ENCODE data around the gene APBB3. TPM values are rescaled to one million over a fixed set of nuclear protein-coding genes. Genes with fewer than 3 reads are reported as not detected.

Gene APBB3
- total RNA-seq, 2 experiments from 2014 or later: 20.0 to 24.8 TPM

DNA sequence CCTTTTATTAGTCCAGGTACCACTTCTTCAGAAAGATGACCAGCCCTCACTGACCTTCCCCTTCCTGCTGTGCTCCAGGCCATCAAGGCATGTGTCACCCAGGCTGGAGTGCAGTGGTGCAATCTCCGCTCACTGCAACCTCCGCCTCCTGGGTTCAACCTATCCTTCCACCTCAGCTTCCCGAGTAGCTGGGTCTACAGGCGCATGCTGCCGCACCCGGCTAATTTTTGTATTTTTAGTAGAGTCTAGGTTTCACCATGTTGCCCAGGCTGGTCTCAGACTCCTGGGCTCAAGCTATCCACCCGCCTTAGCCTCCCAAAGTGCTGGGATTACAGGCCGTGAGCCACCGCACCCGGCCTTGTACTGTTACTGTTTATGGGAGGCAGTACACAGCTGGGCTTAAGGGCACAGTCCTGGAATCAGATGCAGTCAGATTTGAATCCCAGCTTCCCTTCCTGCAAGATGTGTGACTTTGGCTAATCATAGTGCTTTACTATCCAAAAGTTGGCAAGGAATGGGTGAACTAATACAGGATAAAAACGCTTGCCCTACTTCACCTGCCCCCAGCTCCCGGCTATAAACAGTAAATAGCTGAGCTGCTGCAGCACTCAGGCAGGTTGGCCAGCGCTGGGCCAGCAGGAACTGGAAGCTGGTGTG lies 17.4 kb downstream of the APBB3 start:
- Mint-ChIP-seq H3K4me1 (peaks cover 42% of the 10 kb centered on the region), H3K27ac (peak overlapping the region; percentile 91), H3K27me3 (no peaks in the 10 kb centered on the region), H3K9me3 (ENCODE audit: low read depth) (no peaks in the 10 kb centered on the region), H3K36me3 (peaks cover 31% of the 10 kb centered on the region), H3K4me3 (peak overlapping the region; percentile 67)
- CTCF ChIA-PET: interaction anchor here (0.8 to 2.6 kb wide), 12 partner anchors 9 to 309 kb away, joined by 3 to 16 read pairs (median 4); partner anchors contain the start of genes HARS1, HARS2, IK and NDUFA2
- no peak for ATAC-seq
- no peak for DNase-seq

DNA sequence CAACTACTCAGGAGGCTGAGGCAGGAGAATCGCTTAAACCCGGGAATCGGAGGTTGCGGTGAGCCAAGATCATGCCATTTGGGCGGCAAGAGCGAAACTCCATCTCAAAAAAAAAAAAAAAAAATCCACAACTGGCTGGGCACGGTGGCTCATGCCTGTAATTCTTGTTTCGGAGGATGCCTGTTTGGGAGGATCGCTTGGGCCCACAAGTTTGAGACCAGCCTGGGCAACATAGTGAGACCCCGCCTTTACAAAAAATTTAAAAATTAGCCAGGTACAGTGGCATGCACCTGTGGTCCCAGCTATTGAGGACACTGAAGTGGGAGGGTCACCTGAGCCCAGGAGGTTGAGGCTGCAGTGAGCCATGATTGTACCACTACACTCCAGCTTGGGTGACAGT lies 18.8 kb downstream of the APBB3 start:
- Mint-ChIP-seq H3K4me1 (peaks cover 31% of the 10 kb centered on the region), H3K4me3 (no peak overlapping the region), H3K27me3 (no peaks in the 10 kb centered on the region), H3K27ac (peak overlapping the region; percentile 21), H3K9me3 (ENCODE audit: low read depth) (no peaks in the 10 kb centered on the region), H3K36me3 (peaks cover 32% of the 10 kb centered on the region)
- DNase-seq (no peak), ATAC-seq (no peak)
- CTCF ChIA-PET: no interaction called here

DNA sequence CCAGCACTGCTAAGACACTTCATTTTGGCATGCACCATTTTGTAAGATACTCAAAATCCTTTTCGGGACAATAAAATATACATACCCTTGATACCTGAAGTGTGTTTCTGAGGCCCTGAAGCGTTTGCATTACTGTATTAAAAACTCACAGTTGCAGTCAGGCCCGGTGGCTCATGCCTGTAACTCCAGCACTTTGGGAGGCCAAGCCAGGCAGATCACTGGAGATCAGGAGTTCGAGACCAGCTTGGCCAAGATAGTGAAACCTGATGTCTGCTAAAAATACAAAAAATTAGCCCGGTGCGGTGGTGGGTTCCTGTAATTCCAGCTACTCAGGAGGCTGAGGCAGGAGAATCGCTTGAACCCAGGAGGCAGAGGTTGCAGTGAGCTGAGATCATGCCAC lies 19.4 kb downstream of the APBB3 start:
- peaks cover 31% of the 10 kb centered on the region for H3K36me3 Mint-ChIP-seq
- peaks cover 25% of the 10 kb centered on the region for H3K4me1 Mint-ChIP-seq
- H3K27ac Mint-ChIP-seq: no peak overlapping the region
- CTCF ChIA-PET: no interaction called here
- no peaks in the 10 kb centered on the region for H3K9me3 Mint-ChIP-seq (ENCODE audit: low read depth)
- DNase-seq: no peak
- H3K27me3 Mint-ChIP-seq: no peaks in the 10 kb centered on the region
- H3K4me3 Mint-ChIP-seq: no peak overlapping the region
- no peak for ATAC-seq

DNA sequence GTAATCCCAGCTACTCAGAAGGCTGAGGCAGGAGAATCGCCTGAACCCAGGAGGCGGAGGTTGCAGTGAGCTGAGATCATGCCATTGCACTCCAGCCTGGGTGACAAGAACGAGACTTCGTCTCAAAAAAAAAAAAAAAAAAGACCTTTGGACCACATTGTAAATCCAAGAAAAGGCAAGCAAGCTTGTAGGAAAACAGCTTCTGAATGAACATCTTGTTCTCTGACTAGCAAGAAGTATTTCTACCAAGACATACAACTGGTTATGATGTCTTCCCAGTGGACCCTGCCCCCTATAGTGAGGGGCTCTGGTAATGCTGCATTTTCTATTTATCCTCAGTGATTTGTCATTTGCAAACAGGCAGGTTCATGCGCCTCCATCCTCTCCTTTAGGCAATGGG lies 21.4 kb downstream of the APBB3 start:
- H3K4me1 Mint-ChIP-seq: peaks cover 5% of the 10 kb centered on the region
- H3K9me3 Mint-ChIP-seq (ENCODE audit: low read depth): no peaks in the 10 kb centered on the region
- H3K4me3 Mint-ChIP-seq: no peak overlapping the region
- no peaks in the 10 kb centered on the region for H3K27me3 Mint-ChIP-seq
- H3K36me3 Mint-ChIP-seq: peaks cover 37% of the 10 kb centered on the region
- DNase-seq (no peak), ATAC-seq (no peak)
- H3K27ac Mint-ChIP-seq: no peak overlapping the region
- CTCF ChIA-PET: interaction anchor here (0.7 kb wide), 1 partner anchor 766 kb away, joined by 3 read pairs; no protein-coding TSS in a partner anchor

DNA sequence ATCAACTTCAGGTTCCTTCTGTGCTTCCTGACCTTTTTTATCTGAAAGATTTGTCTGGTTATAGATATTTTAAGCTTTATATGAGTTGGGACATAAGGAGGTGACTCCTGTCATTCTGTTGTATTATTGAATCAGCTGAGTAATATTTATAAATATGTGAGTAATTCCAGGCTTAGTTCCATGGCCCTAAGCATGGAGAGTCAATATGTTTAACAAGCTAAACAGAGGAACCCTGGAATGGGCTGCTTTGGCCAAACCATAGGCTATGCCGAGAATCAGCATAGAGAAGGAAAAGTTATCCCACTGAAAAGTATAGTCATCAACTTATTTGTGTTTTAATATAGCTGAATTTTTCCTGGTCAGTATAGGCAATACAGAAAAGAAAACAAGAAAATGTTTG lies 24.2 kb downstream of the APBB3 start:
- peaks cover 1% of the 10 kb centered on the region for H3K4me1 Mint-ChIP-seq
- H3K4me3 Mint-ChIP-seq: no peak overlapping the region
- no peaks in the 10 kb centered on the region for H3K27me3 Mint-ChIP-seq
- ATAC-seq (no peak), DNase-seq (no peak)
- no peak overlapping the region for H3K27ac Mint-ChIP-seq
- CTCF ChIA-PET: interaction anchor here (0.6 to 1.6 kb wide), 2 partner anchors 94 to 1135 kb away, joined by 3 to 4 read pairs; no protein-coding TSS in a partner anchor
- peaks cover 49% of the 10 kb centered on the region for H3K36me3 Mint-ChIP-seq
- no peaks in the 10 kb centered on the region for H3K9me3 Mint-ChIP-seq (ENCODE audit: low read depth)

DNA sequence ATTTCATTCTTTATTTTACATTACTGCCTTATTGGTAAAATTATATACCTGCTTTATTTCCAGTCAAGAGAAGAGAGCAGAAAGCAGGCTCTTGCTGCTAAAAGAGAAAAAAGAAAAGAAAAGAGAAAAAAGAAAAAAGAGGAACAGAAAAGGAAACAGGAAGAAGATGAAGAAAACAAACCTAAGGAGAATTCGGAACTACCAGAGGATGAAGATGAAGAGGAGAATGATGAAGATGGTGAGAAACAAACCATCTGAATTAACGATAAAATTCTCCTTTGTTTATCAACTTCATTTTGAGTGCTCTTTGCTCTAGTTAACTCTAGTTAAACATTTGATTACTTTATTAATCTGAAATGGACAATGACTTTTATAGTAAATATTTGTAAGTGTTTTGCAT lies 40.4 kb downstream of the APBB3 start:
- CTCF ChIA-PET: no interaction called here
- H3K4me3 Mint-ChIP-seq: no peak overlapping the region
- H3K36me3 Mint-ChIP-seq: peaks cover 32% of the 10 kb centered on the region
- ATAC-seq: no peak
- no peaks in the 10 kb centered on the region for H3K9me3 Mint-ChIP-seq (ENCODE audit: low read depth)
- H3K4me1 Mint-ChIP-seq: peaks cover 2% of the 10 kb centered on the region
- no peak overlapping the region for H3K27ac Mint-ChIP-seq
- DNase-seq: no peak
- H3K27me3 Mint-ChIP-seq: no peaks in the 10 kb centered on the region

DNA sequence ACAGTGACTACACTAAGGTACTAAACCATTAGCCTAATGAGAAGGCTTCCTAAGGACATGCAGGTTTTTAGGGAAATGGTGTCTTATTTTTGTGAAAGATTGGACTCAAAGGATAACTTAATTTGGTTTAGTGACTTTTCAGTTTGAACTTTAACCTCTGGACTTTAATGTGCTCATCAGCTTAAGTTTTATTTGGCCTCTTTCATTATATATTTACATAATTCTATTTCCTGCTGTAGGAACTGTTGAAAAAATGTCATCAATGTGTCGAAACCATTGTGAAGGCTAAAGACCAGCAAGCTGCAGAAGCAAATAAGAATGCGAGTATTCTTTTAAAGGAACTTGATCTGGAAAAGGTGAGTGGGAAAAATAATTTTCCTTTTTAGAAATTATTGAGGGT lies 51.3 kb downstream of the APBB3 start:
- no peak for ATAC-seq
- CTCF ChIA-PET: no interaction called here
- no peak overlapping the region for H3K27ac Mint-ChIP-seq

DNA sequence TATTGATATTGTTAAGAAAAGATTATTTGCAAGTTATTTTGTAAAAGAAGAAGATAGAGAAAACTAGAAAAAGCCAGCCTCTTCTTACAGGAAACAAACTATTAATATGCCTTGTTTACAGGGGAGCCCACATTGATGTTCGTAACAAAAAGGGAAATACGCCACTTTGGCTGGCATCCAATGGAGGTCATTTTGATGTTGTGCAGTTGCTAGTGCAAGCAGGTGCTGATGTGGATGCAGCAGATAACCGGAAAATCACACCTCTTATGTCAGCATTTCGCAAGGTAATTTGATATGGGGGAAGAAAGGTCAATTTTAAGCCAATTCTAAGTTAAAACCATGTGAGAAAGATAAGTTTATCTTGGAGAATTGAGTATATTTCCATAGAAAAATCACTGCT lies 54.5 kb downstream of the APBB3 start:
- ATAC-seq (no peak), DNase-seq (no peak)
- no peaks in the 10 kb centered on the region for H3K9me3 Mint-ChIP-seq (ENCODE audit: low read depth)
- peaks cover 62% of the 10 kb centered on the region for H3K36me3 Mint-ChIP-seq
- H3K27ac Mint-ChIP-seq: no peak overlapping the region
- no peaks in the 10 kb centered on the region for H3K4me1 Mint-ChIP-seq
- CTCF ChIA-PET: no interaction called here
- H3K4me3 Mint-ChIP-seq: no peak overlapping the region
- H3K27me3 Mint-ChIP-seq: no peaks in the 10 kb centered on the region

More for the DNA sequence above, 51.3 kb downstream of the APBB3 start:
- H3K9me3 Mint-ChIP-seq (ENCODE audit: low read depth): no peaks in the 10 kb centered on the region
- H3K27me3 Mint-ChIP-seq: no peaks in the 10 kb centered on the region
- no peaks in the 10 kb centered on the region for H3K4me1 Mint-ChIP-seq
- DNase-seq: no peak
- H3K4me3 Mint-ChIP-seq: no peak overlapping the region
- peaks cover 56% of the 10 kb centered on the region for H3K36me3 Mint-ChIP-seq

Small RNAs within 50 kb of the gene (microRNA-seq; reads per million reads assigned to microRNA genes)
- gene MIR6831: 1.3 reads per million

Other genes with a start within 250 kb of the APBB3 start
- 10 to 100 TPM; 10.7 to 13.5 TPM for gene HBEGF, start 218.0 kb downstream of the APBB3 start, total RNA-seq
- gene SLC4A9, start 204.4 kb downstream of the APBB3 start, total RNA-seq: under 1 TPM; 0.07 to 0.35 TPM
- 100 to 1,000 TPM; 111 to 124 TPM for gene ANKHD1, start 162.8 kb downstream of the APBB3 start, total RNA-seq
- gene EIF4EBP3, start 16.9 kb downstream of the APBB3 start, total RNA-seq: 1 to 10 TPM; 7.4 to 9.0 TPM
- gene SRA1, start 7.1 kb downstream of the APBB3 start, total RNA-seq: 10 to 100 TPM; 37.9 to 47.3 TPM
- gene SLC35A4, start 230 bp upstream of the APBB3 start, total RNA-seq: 100 to 1,000 TPM; 100 to 101 TPM
- under 1 TPM; 0.38 to 0.56 TPM for gene CD14, start 68.6 kb upstream of the APBB3 start, total RNA-seq
- 10 to 100 TPM; 33.1 to 35.3 TPM for gene TMCO6, start 74.9 kb upstream of the APBB3 start, total RNA-seq
- 10 to 100 TPM; 75.0 to 77.0 TPM for gene NDUFA2, start 83.0 kb upstream of the APBB3 start, total RNA-seq
- 100 to 1,000 TPM; 102 to 113 TPM for gene IK, start 83.2 kb upstream of the APBB3 start, total RNA-seq
- 10 to 100 TPM; 38.7 to 40.6 TPM for gene WDR55, start 100.3 kb upstream of the APBB3 start, total RNA-seq
- 1 to 10 TPM; 2.8 to 2.9 TPM for gene DND1, start 109.0 kb upstream of the APBB3 start, total RNA-seq
- 10 to 100 TPM; 75.9 to 93.9 TPM for gene HARS1, start 126.8 kb upstream of the APBB3 start, total RNA-seq
- 10 to 100 TPM; 30.7 to 36.6 TPM for gene HARS2, start 126.9 kb upstream of the APBB3 start, total RNA-seq
- 10 to 100 TPM; 45.0 to 58.6 TPM for gene ZMAT2, start 135.8 kb upstream of the APBB3 start, total RNA-seq
- not detected for gene PCDHA1, start 221.5 kb upstream of the APBB3 start, total RNA-seq
- not detected for gene PCDHA2, start 230.3 kb upstream of the APBB3 start, total RNA-seq
- gene PCDHA3, start 236.5 kb upstream of the APBB3 start, total RNA-seq: not detected
- gene PCDHA4, start 242.5 kb upstream of the APBB3 start, total RNA-seq: not detected

Measured in activated CD8-positive, alpha-beta memory T cell treated with anti-CD3 and anti-CD28 coated beads, Interleukin-2, amount 10 ng/mL, durations not matched to agents 7 days and 5 days (primary cell).